NCI-H524 (cell line): ENCODE measurements around the gene SF3B2.
"Not testable (repeated sequence)": the region's sequence is repeated elsewhere in the genome, so short reads cannot be mapped to it uniquely, and the experiment has no call there.

Source experiments
- DNase-seq, 2 experiments: peaks; one replicate each; lab custom pipeline; 2025; lab: John Stamatoyannopoulos, UW

Gene SF3B2

GRCh38 chr11:66106786-66107599 is 54.8 kb downstream of the SF3B2 start:
- DNase-seq = no peak

- DNase-seq = no peak
These were observed 55.7 kb downstream of the SF3B2 start for GRCh38 chr11:66107600-66108510.

- DNase-seq = no peak
These were observed 57.1 kb downstream of the SF3B2 start for GRCh38 chr11:66109294-66109693.

DNA sequence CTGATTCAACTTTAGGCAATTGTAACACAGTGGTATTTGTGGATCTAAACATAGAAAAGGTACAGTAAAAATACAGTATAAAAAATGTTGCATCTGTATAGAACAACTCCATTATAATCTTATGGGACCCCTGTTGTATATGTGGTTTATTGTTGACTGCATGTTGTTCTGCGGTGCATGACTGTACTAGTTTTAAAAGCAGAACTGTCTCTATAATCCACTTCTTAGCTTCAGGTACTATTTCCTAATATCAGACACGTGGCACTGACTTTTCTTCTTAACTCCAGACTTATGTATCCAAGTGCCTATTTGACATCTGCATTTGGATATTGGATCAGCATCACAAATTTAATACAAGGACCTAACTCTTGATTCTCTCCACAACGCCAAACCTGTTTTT is 59.0 kb downstream of the SF3B2 start:
- no peak for DNase-seq

- no peak for DNase-seq
These were observed 59.9 kb downstream of the SF3B2 start for GRCh38 chr11:66112041-66112491.

- DNase-seq = no peak
These were observed 60.7 kb downstream of the SF3B2 start for GRCh38 chr11:66112601-66113499.

DNA sequence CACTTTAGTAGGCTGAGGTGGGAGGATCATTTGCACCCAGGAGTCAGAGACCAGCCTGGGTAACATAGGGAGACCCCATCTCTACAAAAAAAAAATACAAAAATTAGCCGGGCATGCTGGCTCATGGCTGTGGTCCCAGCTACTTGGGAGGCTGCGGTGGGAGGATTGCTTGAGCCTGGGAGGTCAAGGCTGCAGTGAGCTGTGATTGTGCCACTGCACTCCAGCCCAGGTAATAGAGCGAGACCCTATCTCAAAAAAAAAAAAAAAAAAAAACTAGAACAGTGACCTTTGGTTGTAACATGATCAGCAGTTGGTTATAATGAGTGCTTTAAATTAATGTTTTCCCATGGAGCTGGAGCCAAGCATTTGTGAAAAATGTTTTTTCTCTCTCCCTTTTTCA is 62.8 kb downstream of the SF3B2 start:
- not testable (repeated sequence) for DNase-seq

DNA sequence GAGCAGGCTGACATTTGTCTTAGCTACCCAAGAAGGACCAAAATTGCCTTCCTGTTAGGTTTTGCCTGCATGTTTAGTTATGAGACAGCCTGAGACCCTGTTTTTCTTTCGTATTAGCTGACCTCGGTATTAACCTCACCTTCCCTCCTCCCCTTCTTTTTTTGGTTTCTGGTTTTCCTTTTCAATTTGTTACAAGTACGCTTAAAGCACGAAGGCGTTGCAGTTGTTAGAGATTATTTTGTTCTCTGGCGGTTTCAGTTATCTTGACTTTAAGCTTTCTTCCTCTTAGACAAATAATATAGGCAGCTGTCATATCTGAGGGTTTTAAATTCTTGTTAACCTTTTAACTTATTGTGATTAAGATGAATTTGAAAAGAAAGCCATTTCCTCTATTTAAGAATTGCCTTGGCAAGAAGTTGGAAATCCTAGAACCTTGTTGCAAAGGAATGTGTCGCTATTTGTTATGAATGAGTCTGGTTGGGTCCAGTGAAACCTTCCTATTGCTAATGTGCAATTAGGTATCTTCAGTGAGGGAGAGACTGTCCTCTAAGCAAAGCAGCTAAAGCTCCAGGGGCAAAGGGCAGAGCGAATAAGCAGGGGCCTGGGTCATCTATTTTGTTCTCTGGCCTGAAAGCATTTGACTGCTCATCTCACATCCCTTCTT is 63.6 kb downstream of the SF3B2 start:
- no peak for DNase-seq

GRCh38 chr11:66116576-66117361 is 64.6 kb downstream of the SF3B2 start:
- no peak for DNase-seq

- DNase-seq = no peak
These were observed 66.7 kb downstream of the SF3B2 start for GRCh38 chr11:66118847-66119246.
